ENCODE measurements around the gene FCGR1A.
"Not testable (repeated sequence)": the region's sequence is repeated elsewhere in the genome, so short reads cannot be mapped to it uniquely, and the experiment has no call there.

Gene FCGR1A

DNA sequence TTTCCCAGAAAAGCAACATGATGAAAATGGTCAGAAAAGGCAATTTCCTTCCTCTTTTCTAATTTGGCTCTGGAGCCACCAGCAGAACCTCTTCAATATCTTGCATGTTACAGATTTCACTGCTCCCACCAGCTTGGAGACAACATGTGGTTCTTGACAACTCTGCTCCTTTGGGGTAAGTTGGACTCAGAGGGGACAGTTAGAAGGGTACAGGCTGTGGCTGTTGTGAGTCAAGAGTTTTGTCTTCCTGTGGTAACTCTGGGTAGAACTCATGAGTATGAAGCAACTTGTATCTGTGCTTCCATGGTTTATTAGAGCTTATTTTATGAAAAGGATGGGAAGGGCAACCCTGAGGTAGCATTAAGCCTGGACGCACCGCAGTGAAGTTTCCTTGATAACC lies at the start of gene FCGR1A:
FCGR1A (plus strand) TSS at position 95 of the 400 bp plus-strand sequence; CDS start at position 145, 50 bp downstream.
- not testable (repeated sequence) for H3K4me3 Mint-ChIP-seq; H3K27me3 Mint-ChIP-seq; DNase-seq; H3K36me3 Mint-ChIP-seq; ATAC-seq (replicated peaks); H3K27ac Mint-ChIP-seq; H3K9me3 Mint-ChIP-seq; H3K4me1 Mint-ChIP-seq

GRCh38 chr1:149732781-149733180 lies 49.7 kb upstream of the FCGR1A start:
- H3K27ac Mint-ChIP-seq; DNase-seq; H3K9me3 Mint-ChIP-seq; H3K36me3 Mint-ChIP-seq; H3K4me1 Mint-ChIP-seq; H3K27me3 Mint-ChIP-seq; ATAC-seq (replicated peaks); H3K4me3 Mint-ChIP-seq: not testable (repeated sequence)

DNA sequence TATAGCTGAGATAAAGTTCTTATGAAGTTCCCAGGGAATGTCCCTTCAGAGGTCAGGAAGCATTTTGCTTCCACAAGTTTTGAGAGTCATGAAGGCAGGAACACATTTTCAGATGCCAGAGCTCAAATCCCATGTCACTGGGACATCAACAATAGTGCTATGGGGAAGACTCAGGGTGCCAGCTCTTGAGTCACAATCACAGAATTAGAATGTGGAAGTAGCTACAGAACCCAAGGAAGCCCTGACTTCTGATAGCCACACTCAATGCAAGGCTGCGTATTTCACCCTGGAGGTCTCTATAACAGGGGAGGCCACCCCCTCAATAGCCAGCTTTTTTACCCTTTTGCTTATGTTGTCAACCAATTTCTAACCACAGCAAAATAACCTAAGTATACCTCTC lies 47.8 kb upstream of the FCGR1A start:
- not testable (repeated sequence) for H3K36me3 Mint-ChIP-seq; H3K9me3 Mint-ChIP-seq; H3K4me1 Mint-ChIP-seq; ATAC-seq (replicated peaks); H3K27ac Mint-ChIP-seq; H3K4me3 Mint-ChIP-seq; H3K27me3 Mint-ChIP-seq; DNase-seq

DNA sequence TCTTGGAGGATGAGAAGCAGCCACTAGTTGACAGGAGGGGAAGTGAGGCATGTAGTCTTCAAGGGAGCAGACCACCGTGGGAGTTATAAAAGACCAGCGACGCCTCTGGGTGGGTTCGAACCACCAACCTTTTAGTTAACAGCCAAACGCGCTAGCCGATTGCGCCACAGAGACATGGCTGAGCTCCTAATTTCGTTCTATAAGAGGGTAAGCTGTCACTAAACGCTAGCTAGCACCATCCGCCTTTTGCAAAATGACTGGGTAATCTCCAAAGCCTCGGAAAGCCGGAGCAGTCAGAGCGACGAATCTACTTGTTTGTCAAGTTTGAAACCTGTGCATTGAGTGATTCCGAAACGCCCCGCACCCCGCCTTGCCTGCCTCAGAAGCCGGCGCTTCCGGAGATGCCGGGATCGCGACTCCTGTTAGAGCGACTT lies 42.3 kb upstream of the FCGR1A start:
- H3K27ac Mint-ChIP-seq: peak overlapping the region; percentile 95
- peak; percentile 39 for DNase-seq

DNA sequence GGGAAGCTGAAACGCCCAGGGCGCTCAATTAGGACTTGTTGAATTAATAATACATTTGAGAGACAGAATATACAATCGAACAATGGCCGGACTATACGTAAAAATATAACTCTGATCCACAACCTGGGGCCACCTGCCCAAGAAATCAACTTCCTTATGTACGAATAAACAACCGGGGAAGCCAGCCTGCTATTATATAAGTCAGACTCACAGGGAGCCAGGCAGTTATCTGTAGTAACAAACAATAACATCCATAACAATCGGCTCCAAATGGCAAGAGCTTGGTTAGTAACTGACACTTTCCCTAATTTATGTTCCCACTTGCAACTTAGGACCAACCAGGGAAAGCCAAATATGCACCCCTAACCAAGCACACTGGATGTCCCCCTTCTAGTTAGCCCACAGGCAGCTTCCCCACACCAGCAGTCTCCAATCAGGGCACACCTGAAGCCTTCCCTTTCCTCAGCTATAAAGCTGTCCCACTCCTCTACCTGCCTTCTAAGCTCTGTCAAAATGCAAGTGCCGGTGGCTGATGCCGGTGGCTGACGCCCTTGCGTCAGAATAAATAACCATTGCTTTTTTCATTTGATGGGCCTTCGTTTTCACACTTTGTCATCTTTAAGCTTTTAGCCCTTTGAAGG lies 41.8 kb upstream of the FCGR1A start:
- not testable (repeated sequence) for H3K27me3 Mint-ChIP-seq, H3K4me1 Mint-ChIP-seq, H3K9me3 Mint-ChIP-seq, DNase-seq, H3K36me3 Mint-ChIP-seq
- Mint-ChIP-seq H3K4me3 (peak overlapping the region; percentile 73 to 75), H3K27ac (peak overlapping the region; percentile 95)
- peak; percentile 12 to 18 for ATAC-seq (replicated peaks)

More for the DNA sequence above, 42.3 kb upstream of the FCGR1A start:
- H3K4me1 Mint-ChIP-seq, H3K9me3 Mint-ChIP-seq, H3K27me3 Mint-ChIP-seq, H3K36me3 Mint-ChIP-seq: not testable (repeated sequence)
- peak overlapping the region; percentile 73 to 75 for H3K4me3 Mint-ChIP-seq
- peak; percentile 71 to 81 for ATAC-seq (replicated peaks)

GRCh38 chr1:149741914-149742313 lies 40.6 kb upstream of the FCGR1A start:
- H3K9me3 Mint-ChIP-seq, H3K27me3 Mint-ChIP-seq, H3K4me1 Mint-ChIP-seq, H3K36me3 Mint-ChIP-seq, H3K4me3 Mint-ChIP-seq, H3K27ac Mint-ChIP-seq, DNase-seq: not testable (repeated sequence)
- peak; percentile 63 to 66 for ATAC-seq (replicated peaks)

DNA sequence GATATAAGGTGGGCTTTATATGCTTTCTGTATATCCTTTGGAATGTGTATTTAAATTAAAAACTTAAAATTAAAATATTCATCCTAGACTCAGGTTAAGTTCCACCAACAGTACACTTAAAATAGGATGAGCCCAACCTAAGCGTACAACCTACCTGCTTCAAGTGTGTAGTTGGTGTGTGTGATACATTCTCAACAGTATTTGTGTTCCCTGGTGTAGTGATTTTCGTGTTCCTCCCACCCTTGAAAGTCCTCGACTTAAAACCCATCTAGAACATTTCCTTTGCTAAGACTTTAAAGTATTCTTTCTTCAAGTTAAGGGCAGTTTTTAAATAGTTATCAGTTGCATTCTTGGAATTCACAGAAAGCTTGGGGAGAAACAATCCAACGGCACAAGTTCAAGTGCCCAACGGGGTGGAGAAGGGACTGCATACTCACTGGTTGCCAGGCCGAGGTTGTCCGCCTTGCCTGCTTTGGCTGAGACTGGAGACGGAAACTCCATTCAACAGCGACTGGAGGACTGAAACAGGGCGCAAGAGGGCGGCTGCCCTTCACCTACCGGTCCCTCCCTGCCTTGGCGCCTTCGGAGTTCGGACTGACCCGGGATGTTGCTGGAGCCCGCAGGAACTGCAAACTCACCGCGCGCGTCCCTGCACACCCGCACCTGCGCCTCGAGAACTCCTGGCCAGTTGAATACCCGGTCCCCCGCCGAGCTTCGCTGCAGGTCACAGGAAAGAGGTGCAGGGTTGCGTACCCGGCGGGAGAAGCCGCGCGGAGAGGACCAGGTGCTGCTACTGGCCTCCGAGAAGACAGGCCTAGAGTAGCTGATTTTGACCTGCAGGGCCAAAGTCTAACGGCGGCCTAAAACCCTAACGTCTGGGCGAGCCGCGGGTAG lies 35.8 kb upstream of the FCGR1A start:
- not testable (repeated sequence) for DNase-seq, H3K36me3 Mint-ChIP-seq, H3K4me1 Mint-ChIP-seq, H3K27me3 Mint-ChIP-seq, H3K9me3 Mint-ChIP-seq
- Mint-ChIP-seq H3K4me3 (peak overlapping the region; percentile 36 to 65), H3K27ac (peak overlapping the region; percentile 62)
- peak; percentile 41 for ATAC-seq (replicated peaks)

DNA sequence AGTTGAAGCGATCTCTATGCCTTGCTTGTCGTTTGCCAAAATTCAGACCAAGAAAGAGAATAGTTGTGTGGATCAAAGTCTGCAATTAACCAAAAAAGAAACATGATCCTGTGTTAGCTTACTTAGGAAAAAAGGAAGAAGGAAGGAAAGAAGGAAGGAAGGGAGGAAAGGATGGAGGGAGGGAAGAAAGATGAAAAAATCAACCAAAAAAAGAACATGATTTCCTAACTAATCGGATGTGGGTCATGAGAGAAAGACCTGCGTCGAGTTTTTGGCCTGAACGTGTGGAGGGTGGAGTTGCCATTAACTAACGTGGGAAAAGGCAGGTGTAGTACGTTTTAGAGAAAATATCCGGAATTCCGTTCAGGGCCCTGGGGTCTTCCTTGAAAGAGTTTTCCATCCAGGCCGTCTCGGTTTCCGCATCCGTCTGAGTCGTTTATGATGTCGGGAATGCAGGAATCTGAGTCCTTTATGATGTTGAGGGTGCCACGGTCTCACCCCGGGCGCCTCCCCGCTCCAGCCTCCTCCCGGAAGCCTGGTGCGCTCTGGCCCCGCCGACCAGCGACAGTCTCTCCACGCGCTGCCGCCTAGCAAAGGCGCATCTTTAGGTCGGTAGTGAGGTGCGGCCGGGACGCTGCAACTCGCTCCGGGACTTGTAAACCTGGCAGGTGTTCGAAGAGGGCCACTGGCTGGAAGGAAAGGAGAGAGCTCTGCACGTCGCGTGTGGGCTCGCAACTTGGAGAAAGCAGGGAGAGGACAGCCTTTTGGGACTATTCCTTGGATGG lies 34.9 kb upstream of the FCGR1A start:
- peak overlapping the region; percentile 77 for H3K4me3 Mint-ChIP-seq
- H3K4me1 Mint-ChIP-seq: not testable (repeated sequence)
- peak; percentile 60 to 76 for ATAC-seq (replicated peaks)

DNA sequence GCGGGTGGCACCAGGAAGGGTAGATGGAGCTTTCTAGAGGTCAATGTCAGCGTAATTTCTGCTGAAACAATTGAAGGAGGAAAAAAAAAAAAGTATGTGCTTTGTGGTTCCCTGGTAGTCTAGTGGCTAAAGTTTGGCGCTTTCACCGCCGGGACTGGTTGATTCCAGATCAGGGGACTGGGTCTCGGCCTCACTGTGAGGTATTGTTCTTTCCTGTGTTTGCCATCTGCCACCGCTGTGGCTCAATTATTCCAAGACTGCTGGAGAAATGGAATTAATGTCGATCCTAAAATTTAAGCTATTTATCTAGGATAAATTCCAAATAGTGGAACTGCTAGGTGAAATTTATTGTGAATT lies 34.4 kb upstream of the FCGR1A start:
- peak overlapping the region; percentile 77 for H3K4me3 Mint-ChIP-seq
- H3K27ac Mint-ChIP-seq, H3K9me3 Mint-ChIP-seq: not testable (repeated sequence)

More for the DNA sequence above, 34.9 kb upstream of the FCGR1A start:
- H3K27me3 Mint-ChIP-seq, H3K9me3 Mint-ChIP-seq, DNase-seq, H3K36me3 Mint-ChIP-seq, H3K27ac Mint-ChIP-seq: not testable (repeated sequence)

DNA sequence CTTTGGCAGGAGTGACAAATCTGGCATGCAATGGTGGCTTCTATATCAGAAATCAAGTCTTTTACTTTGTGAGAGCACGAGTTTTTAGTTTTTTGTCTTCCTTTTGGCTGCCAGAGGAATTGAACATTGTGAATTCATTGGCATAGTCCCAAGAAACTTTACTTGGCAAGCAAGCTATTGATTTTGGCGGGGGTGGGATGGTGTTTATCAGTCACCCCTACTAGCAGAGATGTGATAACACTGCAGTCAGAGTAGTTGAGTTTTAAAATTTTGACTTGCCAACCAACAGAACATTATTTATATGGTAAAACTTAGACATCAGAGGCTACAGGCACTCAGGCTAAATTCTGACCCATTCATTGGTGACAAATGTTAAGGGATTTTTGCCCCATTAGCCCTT lies 31.9 kb upstream of the FCGR1A start:
- H3K4me3 Mint-ChIP-seq; H3K27me3 Mint-ChIP-seq; ATAC-seq (replicated peaks); H3K27ac Mint-ChIP-seq; H3K9me3 Mint-ChIP-seq; H3K36me3 Mint-ChIP-seq; H3K4me1 Mint-ChIP-seq; DNase-seq: not testable (repeated sequence)

More for the DNA sequence above, 34.4 kb upstream of the FCGR1A start:
- ATAC-seq (replicated peaks); H3K36me3 Mint-ChIP-seq; DNase-seq; H3K27me3 Mint-ChIP-seq; H3K4me1 Mint-ChIP-seq: not testable (repeated sequence)

GRCh38 chr1:149752186-149752585 lies 30.3 kb upstream of the FCGR1A start:
- H3K36me3 Mint-ChIP-seq; H3K27me3 Mint-ChIP-seq; DNase-seq; H3K9me3 Mint-ChIP-seq; ATAC-seq (replicated peaks); H3K27ac Mint-ChIP-seq; H3K4me1 Mint-ChIP-seq; H3K4me3 Mint-ChIP-seq: not testable (repeated sequence)

DNA sequence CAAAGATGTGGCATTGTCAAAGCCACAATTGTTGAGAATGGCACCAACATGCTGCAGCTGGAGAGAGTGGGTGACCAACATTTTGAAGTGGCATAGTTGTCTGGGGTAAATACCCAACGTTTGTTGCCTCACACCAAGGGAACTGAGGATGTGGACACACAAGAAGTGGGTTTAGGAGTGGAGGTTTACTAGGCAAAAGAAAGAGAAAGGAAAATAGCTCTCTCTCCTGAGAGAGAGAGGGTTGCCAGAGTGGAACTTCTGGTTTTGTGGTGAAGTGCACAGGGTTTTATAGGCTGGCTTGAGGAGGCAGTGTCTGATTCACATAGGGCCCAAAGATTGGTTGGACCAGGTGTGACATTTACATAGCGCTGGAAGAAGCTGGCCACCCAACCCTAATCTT lies 29.0 kb upstream of the FCGR1A start:
- not testable (repeated sequence) for H3K36me3 Mint-ChIP-seq; H3K9me3 Mint-ChIP-seq; H3K4me1 Mint-ChIP-seq; ATAC-seq (replicated peaks); H3K27ac Mint-ChIP-seq; H3K4me3 Mint-ChIP-seq; DNase-seq; H3K27me3 Mint-ChIP-seq

- H3K27me3 Mint-ChIP-seq; DNase-seq; H3K9me3 Mint-ChIP-seq; ATAC-seq (replicated peaks); H3K27ac Mint-ChIP-seq; H3K4me3 Mint-ChIP-seq; H3K4me1 Mint-ChIP-seq; H3K36me3 Mint-ChIP-seq: not testable (repeated sequence)
Observed at GRCh38 chr1:149755294-149755693, 27.2 kb upstream of the FCGR1A start.

DNA sequence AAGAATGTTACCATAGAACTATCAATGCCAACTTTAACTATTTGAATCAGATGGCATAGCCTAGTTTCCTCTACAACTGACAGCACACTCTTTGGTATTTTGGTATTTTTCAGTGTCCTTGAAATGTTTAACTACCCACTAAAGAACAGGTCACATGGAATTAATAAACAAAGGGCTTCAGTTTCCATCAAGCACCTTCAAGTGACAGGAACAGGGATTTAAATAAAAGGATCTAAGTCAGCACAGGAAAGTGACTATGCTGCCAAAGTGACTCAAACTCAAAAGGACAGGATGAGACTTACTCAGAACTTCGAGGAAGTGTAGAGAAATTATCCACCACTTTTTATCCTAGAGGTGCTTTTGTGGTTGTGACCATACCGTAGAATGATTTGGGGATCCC lies 20.2 kb upstream of the FCGR1A start:
- not testable (repeated sequence) for H3K4me1 Mint-ChIP-seq; DNase-seq; H3K4me3 Mint-ChIP-seq; ATAC-seq (replicated peaks); H3K9me3 Mint-ChIP-seq; H3K36me3 Mint-ChIP-seq; H3K27ac Mint-ChIP-seq; H3K27me3 Mint-ChIP-seq

Measured in stimulated activated naive B cell treated with anti-CD40 and anti-IgM and Interleukin-4, amounts not matched to agents 10 μg/mL and 1 μg/mL and 100 μg/mL, for 72 hours (primary cell).